ENCODE measurements around the gene DYNC1H1. TPM values are rescaled to one million over a fixed set of nuclear protein-coding genes. Genes with fewer than 3 reads are reported as not detected.
A peak's percentile ranks its signal among the peaks of the same experiment; 100 is the strongest.

DYNC1H1 gene
- total and polyA plus RNA-seq, 2 of the 13 experiments (the other 11 are each of a cell fraction or from before 2014, with no cell fraction given) = 74.4 to 239 TPM

DNA sequence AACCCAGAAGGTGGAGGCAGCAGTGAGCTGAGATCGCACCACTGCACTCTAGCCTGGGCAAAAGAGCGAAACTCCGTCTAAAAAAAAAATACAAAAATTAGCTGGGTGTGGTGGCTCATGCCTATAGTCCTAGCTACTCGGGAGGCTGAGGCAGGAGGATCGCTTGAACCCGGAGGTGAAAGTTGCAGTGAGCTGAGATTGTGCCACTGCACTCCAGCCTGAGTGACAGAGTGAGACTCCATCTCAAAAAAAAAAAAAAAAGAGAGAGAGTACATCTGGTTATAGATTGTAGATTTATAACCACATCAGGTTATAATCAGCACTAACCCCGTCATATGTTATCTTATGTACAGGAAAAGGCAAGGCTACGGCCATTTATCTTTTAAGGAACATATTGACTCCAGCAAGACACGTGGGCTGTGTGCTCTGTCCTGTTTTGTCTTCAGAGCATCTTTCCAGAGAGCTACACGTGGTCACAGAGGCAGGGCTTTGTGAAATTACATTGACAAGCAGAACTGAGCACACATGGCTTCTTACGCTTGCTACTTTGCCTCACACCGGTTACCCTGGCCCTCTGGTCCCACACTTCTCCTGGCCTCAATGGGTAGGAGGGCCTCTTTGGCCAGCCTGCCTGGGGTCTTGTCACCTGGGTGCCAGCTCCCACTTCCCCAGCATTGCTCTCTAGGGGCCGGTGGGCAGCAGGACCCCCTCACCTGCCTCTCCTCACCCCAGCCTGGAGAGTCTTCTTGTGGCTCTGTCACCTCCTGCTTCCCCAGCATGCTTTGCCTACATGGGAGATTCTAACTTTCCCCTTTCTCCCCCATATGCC, 6.8 kb upstream of the DYNC1H1 start:
- CTCF ChIA-PET (ENCODE audit: low intra/inter-chr PET ratio, low total read pairs) = no interaction called here
- no peak for ATAC-seq
- H3K36me3 ChIP-seq (replicated peaks in 1 of 2; ENCODE audit: control insufficient read depth in 1 of 2, insufficient read depth in 2 of 2, low read length in 2 of 2) = no peaks in the 10 kb centered on the region
- intact Hi-C loops (cut with micrococcal nuclease; ENCODE audit: unreplicated experiment) = no loop called here
- BruUV-seq (replicated peaks) = no TSS peak
- no peak overlapping the region for H3K27ac ChIP-seq (ENCODE audit: extremely low read length, insufficient read depth, low read length)
- H3K4me3 ChIP-seq (replicated peaks in 1 of 3; ENCODE audit: insufficient read depth in 1 of 3, low read depth in 2 of 3, low read length in 3 of 3) = no peak overlapping the region
- H3K4me1 ChIP-seq (ENCODE audit: insufficient read depth, low read length) = peaks cover 51% of the 10 kb centered on the region
- no peak overlapping the region for H2AFZ ChIP-seq (ENCODE audit: low read length)
- no peaks in the 10 kb centered on the region for H3K9me3 ChIP-seq (ENCODE audit: low read length)
- no peak overlapping the region; the same call in 1 of the 2 replicates for H3K4me2 ChIP-seq (ENCODE audit: low read depth, low read length)
- 43% methylated on average over 13 of the region's 13 CpGs for WGBS (ENCODE audit: low lambda C conversion rate)
- no peak overlapping the region for H3K9ac ChIP-seq (ENCODE audit: insufficient read depth, low read depth, low read length)
- POLR2A ChIA-PET = interaction anchor here (2.7 kb wide), 1 partner anchor 9 kb away, joined by 17 read pairs; no protein-coding TSS in a partner anchor
- H3K27me3 ChIP-seq (ENCODE audit: control insufficient read depth in 1 of 2, insufficient read depth in 2 of 2, low read length in 2 of 2) = peaks cover 0 to 3% of the 10 kb centered on the region in 2 experiments; a peak in 2 of 5 replicates
- H3K79me2 ChIP-seq (ENCODE audit: insufficient read depth, low read length) = no peaks in the 10 kb centered on the region
- H4K20me1 ChIP-seq (ENCODE audit: insufficient read depth, low read length) = no peaks in the 10 kb centered on the region
- FAIRE-seq = no peak
- in situ Hi-C loops (cut with HindIII; ENCODE audit: extremely low pct_ligation_motif_present, low pct_unique_long_range_greater_than_20kb) = no loop called here
- DNase-seq (ENCODE audit: low spot score) = no peak
- TF ChIP-seq YY1 (IDR thresholded peaks at IDR 0.05; ENCODE audit: insufficient read depth, insufficient replicate concordance, low read depth, low read length) (no peak), MAFG (CRISPR knock-in tag; IDR thresholded peaks at IDR 0.05) (no peak)
- TF ChIP-seq, protein P1, sequence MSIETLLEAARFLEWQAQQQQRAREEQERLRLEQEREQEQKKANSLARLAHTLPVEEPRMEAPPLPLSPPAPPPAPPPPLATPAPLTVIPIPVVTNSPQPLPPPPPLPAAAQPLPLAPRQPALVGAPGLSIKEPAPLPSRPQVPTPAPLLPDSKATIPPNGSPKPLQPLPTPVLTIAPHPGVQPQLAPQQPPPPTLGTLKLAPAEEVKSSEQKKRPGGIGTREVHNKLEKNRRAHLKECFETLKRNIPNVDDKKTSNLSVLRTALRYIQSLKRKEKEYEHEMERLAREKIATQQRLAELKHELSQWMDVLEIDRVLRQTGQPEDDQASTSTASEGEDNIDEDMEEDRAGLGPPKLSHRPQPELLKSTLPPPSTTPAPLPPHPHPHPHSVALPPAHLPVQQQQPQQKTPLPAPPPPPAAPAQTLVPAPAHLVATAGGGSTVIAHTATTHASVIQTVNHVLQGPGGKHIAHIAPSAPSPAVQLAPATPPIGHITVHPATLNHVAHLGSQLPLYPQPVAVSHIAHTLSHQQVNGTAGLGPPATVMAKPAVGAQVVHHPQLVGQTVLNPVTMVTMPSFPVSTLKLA (IDR thresholded peaks at IDR 0.05) = peak; percentile 47

DNA sequence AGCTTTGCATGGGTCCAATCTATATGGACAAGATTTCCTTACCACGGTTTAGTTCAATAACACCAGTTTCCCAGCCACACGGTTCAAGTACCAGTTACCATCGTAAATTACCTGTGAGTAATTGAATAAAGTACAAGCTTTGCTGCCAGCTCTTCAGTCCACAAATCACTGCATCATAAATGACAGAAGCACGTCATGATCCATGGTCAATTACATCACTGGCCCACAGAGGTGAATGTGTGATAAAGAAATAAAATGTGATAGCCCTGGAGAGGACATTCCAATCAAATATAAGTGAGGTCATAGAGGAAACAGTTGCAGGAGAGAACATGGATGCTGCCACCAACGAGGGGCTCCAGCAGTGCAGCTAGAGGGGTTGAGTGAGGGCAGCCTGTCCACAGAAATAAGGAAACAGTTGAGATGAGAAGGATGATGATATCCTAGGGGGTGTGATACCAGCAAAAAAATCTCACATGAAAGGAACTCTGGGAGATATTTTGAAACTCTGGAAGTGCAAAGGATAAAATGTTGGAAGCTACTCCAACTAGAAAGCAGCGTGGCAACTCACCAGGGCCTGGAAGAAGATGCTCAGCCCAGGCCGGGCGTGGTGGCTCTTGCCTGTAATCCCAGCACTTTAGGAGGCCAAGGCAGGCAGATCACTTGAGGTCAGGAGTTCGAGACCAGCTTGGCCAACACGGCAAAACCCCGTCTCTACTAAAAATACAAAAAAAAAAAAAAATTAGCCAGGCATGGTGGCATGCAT, 5.8 kb upstream of the DYNC1H1 start:
- Histone ChIP-seq H3K4me1 (ENCODE audit: insufficient read depth, low read length) (peaks cover 59% of the 10 kb centered on the region), H4K20me1 (ENCODE audit: insufficient read depth, low read length) (no peaks in the 10 kb centered on the region), H3K4me3 (replicated peaks in 1 of 3; ENCODE audit: insufficient read depth in 1 of 3, low read depth in 2 of 3, low read length in 3 of 3) (no peak overlapping the region), H3K9me3 (ENCODE audit: low read length) (no peaks in the 10 kb centered on the region), H2AFZ (ENCODE audit: low read length) (no peak overlapping the region), H3K9ac (ENCODE audit: insufficient read depth, low read depth, low read length) (no peak overlapping the region), H3K36me3 (replicated peaks in 1 of 2; ENCODE audit: control insufficient read depth in 1 of 2, insufficient read depth in 2 of 2, low read length in 2 of 2) (no peaks in the 10 kb centered on the region), H3K27ac (ENCODE audit: extremely low read length, insufficient read depth, low read length) (no peak overlapping the region), H3K4me2 (ENCODE audit: low read depth, low read length) (no peak overlapping the region), H3K79me2 (ENCODE audit: insufficient read depth, low read length) (no peaks in the 10 kb centered on the region), H3K27me3 (ENCODE audit: control insufficient read depth in 1 of 2, insufficient read depth in 2 of 2, low read length in 2 of 2) (peaks cover 0 to 3% of the 10 kb centered on the region in 2 experiments; a peak in 2 of 5 replicates)
- ChIA-PET CTCF (ENCODE audit: low intra/inter-chr PET ratio, low total read pairs) (no interaction called here), POLR2A (interaction anchor here (2.7 kb wide), 1 partner anchor 10 kb away, joined by 17 read pairs; no protein-coding TSS in a partner anchor)
- in situ Hi-C loops (cut with HindIII; ENCODE audit: extremely low pct_ligation_motif_present, low pct_unique_long_range_greater_than_20kb) = no loop called here
- ATAC-seq = no peak
- no peak for FAIRE-seq
- BruUV-seq (replicated peaks) = no TSS peak
- intact Hi-C loops (cut with micrococcal nuclease; ENCODE audit: unreplicated experiment) = no loop called here
- DNase-seq (ENCODE audit: low spot score) = no peak
- WGBS (ENCODE audit: low lambda C conversion rate) = 36% methylated on average over 11 of the region's 11 CpGs
- no peak for TF ChIP-seq ZBTB8A (CRISPR knock-in tag; IDR thresholded peaks at IDR 0.05; ENCODE audit: borderline replicate concordance, low read depth)
- peak; percentile 62 for TF ChIP-seq CREB1 (IDR thresholded peaks at IDR 0.05)
- no peak for TF ChIP-seq CREB1 (CRISPR knock-in tag; IDR thresholded peaks at IDR 0.05)
